HG02884 (cell line): ENCODE measurements around the gene IRS2.

Experiments
- ATAC-seq: cut with Tn5 transposase; IDR thresholded peaks from one replicate; pipeline ENCODE4 v1.9.1; 2021; ENCODE audit warnings: mild to moderate bottlenecking, moderate library complexity; ENCODE audit not compliant: unreplicated experiment

IRS2 gene

DNA sequence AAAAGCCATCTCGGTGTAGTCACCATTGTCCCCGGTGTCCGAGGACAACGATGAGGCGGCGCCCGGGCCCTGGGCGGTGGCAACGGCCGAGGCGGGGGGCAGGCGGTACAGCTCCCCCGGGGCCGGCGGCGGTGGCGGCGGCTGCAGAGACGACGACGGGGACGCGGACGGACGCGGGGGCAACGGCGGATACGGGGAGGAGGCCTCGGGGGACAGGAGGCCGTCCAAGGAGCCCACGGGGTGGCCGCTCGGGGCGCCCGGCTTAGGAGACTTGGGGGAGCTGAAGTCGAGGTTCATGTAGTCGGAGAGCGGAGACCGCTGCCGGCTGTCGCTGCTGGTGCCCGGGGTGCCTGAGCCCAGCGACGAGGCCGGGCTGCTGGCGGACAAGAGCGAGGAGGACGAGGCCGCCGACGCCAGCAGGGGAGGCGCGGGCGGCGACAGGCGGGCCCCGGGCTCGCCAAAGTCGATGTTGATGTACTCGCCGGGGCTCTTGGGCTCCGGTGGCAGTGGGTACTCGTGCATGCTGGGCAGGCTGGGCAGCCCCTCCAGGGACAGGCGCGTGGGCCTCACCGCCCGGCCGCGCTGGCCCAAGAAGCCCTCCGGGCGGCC is 3.5 kb downstream of the IRS2 start:
- ATAC-seq, result no peak

DNA sequence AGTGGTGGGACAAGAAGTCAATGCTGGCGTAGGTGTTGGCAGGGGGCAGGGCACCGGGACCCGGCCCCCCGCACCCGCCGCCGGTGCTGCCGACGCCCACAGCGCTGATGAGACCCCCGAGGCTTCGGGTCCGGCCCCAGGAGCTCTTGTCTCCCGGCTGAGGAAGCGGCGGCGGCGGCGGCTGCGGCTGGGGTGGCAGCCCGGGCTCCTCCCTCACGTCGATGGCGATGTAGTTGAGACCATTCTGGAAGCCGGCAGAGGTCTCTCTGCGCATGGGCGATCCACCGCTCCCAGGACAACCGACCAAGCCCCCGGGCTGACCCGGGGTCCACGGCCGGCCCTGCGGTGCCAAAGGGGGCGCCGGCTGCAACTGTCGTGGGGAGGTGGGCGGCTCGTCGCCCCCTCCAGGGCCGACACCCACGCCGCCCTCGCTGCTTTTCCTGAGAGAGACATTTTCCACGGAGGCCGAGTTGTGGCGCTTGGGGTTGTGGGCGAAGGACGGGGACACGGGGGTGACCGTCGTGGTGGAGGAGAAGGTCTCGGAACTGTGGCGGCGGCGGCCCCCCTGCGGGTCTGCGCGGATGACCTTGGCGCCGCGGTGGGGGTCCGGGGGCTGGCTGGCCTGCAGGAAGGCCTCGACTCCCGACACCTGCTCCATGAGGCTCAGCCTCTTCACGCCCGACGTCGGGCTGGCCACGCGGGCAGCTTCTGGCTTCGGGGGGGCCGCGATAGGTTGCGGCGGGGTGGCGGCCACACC is 4.1 kb downstream of the IRS2 start:
- ATAC-seq, result no peak

DNA sequence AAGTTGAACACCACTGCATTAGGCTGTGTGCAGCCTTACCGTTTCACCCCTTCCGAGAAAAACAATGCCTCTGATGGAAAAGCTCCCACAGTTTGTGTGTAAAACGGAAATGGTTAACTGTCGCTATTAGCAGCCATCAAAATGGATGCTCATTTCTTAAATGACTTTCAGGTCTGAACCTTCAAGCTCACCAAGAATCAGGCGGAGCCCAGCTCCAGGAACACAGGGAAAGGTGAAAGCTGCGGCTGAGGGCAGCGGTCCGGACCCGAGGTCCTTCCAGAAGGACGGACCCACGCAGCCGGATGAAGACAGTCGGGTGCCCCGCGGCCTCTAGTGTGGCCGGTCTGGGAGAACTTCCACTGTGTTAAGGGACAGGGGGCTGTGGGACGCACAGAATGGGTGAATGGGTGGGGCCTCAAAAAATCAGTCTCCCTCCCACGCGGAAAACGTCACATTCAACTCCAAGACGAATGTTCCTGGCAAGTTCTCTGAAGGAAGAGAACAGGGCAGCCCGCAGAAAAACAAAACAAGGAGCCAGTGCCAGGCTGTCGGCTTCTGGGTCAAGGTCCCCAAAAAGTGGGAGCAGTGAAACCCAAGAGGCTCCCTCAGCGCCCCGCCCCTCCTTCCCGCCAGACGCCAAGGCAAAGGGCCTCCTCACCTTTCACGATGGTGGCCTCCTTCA is 4.9 kb downstream of the IRS2 start:
- ATAC-seq, result no peak

DNA sequence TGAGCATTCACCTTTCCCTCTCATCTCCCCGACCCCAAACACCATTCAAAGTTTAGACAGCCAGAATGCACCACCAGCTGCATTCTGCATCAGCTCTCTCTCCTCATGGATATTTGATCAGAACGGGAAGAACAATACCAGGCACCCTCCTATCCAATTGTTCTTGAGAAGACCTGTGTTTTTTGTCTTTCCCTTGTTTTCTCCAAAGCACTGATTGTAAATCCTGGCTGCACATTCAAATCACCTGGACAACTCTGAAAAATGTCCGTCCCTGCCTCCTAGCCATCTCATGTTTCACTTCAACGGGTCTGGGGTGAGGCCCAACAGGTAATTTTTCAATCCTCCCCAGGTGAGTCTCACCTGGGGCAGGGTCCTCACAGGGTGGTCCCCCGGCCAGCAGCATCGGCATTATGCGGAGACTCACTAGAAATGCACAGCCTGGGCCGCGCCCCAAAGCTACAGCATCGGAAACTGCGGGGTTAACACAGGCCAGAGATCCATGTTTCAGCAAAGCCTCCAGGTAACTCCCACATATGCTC is 5.5 kb downstream of the IRS2 start:
- ATAC-seq, result no peak

DNA sequence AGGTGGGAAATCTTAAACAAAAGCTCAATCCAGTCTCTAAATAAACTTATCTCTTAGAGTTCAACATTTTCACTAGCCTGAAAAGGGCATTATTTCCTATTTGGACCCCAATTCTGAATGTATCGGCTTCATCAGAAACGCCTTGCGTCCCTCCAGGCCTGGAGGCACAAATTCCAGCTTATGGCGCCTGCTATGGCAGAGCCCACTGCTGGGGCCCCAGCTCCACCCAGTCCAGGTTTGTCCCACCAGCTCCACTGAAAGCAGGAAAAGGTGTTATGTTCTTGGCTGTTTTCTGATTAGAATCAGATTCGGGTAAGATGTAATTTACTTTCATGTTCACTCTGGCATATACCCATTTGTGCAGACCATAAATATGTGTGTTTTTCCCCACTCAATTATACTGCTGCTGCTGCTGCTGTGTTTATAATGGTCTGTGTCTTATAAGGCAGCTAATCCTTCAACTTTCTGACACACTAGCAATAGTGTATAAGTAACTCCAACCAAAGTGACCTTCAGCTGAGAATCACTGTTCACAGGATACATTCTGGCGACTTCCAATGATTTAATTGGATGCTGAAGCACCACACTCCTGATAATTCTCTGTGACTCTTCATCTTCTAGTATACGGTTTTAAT is 6.4 kb downstream of the IRS2 start:
- no peak for ATAC-seq

DNA sequence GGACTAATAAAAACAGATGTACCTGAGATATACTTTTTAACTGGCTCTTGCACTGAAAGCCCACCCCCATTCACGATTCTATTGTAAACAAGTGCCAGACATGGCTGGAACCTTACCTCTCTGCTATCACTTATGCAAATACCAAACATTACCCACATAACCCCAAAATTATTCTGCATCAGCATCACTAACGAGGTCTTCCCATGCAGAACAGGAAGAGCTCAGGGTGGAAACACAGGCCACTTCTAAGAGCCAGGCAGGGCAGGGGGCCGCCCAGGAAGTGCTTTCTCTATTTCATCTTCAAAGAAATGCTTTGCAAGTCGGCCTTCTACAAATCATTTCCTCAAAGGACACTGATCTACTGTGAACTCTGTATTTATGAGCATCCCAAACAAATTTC is 7.3 kb downstream of the IRS2 start:
- no peak for ATAC-seq

DNA sequence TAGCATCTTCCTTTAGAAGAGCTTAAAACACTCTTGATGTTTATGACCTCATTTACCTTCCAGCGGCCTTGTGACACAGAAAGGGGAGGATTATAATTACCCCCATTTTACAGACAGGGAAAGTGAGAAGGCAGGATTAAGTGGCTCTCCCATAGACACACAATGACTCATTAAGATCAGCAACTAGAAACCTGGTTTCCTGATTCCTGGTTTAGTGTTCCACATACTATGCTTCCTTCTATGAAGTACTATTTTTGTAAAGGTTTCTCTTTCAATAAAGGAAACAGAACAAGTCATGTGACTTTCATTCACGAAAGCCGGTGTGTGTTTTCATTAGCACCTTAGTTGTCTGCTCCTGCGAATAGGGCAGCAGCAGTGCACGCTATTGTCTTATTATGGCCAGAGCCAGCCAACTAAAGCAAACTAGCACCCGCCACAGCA is 8.3 kb downstream of the IRS2 start:
- no peak for ATAC-seq

DNA sequence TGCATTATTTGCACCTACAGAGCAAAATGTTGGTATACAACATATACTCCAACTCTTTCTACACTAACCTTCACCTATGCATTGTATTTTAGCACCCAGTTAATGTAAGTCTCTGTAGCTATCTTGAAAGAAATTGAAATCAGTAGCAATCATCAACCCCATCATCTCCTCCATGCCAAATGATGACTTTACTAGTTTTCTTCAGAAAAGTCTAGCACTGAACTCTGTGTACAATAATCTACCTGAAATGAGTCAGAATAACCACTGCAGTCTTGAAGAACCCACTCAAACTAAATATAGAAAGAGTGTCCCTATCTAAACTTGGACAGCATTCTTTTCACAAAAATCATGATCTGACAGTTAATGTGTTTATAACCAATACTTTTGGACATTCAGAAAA is 9.8 kb downstream of the IRS2 start:
- no peak for ATAC-seq

DNA sequence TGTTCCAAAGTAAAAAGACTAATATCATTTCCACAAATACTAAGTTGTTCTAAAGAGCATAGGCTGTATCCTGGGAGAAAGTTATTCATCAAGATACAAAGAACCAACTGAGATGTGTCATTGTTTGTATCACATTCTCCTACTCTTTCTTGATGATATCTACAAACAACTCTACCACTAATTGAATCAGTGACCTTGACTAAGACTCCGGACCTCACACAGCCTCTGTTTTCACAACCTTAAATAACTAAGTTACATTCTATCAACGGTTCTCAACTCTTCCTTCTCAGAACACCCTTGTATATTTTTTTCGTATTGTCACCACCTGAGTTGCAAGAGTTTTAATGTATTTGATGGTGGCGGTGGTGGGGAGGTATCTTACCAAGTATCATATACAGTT is 12.6 kb downstream of the IRS2 start:
- no peak for ATAC-seq

DNA sequence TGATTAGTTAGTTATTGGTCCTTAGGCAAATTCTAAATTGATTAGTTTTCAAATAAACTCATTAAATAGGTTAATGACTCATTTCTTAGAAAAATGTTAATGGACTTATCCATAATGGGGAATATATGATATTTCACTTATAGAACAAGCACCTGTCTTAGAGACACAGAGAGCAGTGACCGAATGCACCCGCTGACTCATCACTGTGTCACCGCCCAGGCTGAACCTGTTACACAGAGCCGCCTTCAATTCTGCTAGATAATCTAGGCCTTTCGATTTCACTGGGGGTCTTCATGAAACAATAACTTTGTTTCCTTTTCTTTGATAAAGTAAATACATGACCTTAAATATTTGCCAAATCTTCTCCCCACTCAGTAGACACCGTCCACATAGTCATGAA is 13.1 kb downstream of the IRS2 start:
- no peak for ATAC-seq

DNA sequence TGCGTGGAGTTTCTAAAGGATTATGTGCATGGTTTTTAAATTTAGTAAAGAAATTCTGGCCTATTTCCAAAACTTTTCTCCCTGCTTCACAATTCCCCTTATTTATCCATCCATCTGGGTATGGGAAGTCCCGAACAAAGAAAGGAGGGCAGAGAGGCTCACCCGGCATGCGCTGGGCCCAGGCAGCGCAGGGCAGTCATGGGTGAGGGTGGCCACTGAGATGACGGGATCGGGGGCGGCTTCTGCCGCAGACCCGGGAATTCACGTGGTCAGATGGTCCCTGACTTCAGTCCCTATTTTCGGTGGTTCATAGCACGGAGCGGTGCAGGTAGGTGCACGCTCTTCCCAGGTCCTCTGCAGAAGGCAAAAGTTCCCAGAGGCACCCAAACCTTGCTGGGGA is 14.5 kb downstream of the IRS2 start:
- ATAC-seq, result no peak

DNA sequence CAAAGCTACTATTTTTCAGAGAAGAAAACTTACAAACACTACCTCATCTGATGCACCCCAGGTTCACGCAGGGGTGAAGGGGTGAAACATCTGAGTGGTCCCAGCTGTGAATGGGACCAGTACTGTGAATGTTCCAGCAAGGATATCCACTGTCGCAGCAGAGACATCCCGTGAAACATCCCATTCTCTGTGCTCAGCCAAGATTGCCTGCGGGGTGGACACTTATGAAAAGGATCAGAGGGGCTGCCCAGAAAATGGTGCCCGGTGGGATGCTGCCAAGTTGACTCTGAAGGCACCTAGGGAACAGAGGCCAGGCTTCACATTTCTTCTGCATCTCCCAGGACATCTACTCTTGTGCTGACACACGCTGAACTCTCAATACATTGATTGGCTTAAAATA is 15.9 kb downstream of the IRS2 start:
- no peak for ATAC-seq

DNA sequence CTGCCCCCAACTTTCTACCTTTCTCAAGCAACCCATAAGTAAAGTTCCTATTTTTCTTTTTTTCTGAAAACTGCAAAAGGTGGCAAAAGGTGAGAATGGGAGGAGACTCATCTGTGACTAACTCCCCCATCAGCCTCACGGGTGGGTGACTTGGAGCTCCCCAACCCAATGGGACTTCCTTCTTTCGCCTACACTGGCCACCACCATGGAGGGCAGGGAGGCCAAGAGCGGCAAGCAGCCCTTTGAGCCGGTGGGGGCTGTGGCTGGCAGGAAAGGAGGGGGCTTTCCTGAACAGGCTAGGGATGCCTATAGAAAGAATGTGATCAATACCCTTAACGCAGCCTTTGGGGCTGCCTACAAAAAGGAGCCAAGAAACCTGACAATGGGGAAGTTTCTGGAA is 16.5 kb downstream of the IRS2 start:
- ATAC-seq, result no peak

DNA sequence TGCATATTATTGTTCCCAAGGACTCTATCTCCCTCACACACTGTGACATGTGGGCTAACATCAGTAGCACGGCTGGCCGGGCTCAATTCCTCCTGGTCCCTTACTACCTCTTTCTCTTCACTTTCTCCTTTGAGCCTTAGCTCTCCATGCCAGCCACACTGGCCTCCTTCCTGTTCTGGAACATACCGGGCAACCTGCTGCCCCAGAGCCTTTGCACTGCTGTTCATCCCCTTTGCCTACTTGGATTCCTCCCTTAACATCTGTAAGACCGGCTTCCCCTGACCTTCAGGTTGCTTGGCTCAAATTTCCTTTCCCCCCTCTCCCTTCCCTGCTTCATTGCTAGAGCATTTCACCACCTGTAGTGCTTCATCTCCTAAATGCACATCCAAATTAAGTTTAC is 17.1 kb downstream of the IRS2 start:
- ATAC-seq, result no peak

DNA sequence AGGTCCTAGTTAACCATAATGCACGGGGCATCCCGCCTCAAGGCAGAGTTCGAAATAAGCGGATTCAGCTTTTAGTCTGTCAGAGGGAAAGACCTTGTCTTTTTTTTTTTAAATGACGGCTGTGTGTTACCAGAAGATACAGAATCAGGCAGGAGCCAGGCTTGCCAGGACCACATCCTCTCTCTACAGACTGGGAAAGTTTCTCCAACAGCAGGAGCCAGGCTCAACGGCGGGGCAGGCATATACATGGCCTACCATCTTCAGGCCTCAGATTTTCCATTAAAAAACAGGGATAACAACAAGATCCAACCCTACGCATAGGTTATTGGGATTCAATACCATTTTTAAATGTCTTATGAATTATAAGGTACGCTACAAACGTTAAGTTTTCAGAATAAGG is 17.8 kb downstream of the IRS2 start:
- ATAC-seq, result no peak

DNA sequence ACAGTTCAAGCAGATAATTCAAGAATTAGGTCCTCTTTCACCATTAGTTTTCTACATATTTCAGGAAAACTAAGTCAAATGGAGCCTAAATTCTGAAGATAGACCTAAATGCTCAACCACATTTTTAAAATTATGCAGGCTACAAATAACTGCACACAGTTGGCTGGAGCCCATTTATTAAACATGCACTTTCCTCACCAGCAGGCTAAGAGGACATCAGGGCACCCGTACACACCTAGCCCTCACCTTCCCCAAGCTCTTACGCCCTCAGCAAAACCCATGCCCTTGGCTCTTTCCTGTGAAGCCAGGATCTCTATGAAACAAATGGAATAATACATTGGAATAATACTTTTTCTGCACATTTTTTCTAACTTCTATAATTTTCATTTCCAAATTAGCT is 18.2 kb downstream of the IRS2 start:
- no peak for ATAC-seq

DNA sequence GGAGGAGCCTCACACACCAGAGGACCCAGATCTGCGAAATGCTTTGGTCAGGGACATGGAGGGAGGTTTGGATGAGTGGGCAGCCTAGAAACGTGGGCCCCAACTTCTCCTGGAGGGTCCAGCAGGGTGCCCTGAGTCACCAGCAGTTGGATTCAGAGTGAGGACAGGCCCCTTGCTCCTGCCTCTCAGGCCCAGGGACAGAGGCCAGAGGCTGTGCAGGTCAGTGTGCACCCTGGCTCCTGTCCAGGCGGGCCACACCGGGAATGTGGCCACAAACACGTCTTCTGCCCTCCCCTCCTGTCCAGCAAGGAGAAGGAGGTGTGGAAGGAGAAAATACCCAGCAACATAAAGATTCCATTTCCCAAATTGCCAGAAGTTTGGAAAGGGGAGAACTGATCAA is 19.4 kb downstream of the IRS2 start:
- ATAC-seq, result no peak

DNA sequence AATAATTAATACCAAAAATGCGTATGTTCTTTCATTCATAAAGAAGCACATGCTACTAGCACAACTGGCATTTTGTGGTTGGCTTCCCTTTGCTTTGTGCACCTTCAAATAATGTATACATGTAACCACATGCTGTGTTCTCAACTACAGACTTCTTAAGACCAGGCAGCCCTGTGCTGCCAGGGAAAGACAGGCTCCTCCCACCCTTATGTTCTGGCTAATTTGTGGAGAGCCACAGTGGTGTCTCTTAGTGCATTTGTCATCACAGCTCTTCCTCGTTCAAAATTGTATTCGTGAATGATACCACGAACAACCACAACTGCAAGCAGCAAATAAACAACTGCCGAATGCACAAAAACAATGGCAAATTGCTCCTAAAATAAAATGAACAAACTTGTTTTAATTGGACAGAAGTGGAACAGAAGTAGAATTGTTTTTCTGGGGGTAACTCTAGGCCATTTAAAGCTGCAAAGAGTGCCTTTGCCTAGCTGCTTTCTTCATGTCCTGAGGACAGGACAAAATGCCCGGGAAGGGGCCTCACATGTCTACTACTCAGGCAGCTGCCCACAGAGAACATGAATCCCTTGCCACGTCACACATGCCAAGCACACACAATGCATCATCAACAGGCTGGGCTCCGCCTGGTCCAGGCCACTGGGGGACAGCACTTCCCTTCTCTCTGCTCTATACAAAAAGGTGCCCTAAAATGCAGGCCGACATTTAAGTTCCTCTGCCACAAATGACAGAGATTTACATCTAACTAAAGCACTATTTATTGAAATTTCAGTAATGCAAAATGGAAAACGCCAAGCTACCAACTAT is 21.7 kb downstream of the IRS2 start:
- ATAC-seq, result no peak

DNA sequence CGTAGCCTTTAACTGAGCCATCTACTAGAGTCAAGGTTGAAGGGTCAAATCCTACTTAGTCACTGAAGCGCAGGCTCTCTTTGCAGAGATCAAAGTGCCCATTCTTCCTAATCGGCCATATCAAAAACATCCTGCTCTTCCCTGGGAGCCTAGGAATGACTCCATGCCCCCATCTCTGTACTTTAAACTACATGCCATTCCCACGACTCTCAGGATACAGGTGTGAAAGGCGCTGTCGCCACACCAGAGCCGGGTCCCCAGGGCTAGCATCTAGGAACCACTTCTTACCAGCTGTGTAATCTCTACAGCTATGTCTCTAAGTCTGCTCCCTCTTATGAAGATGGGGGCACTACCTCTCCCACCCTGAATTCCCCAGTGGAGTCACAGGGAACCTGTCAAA is 22.3 kb downstream of the IRS2 start:
- no peak for ATAC-seq

DNA sequence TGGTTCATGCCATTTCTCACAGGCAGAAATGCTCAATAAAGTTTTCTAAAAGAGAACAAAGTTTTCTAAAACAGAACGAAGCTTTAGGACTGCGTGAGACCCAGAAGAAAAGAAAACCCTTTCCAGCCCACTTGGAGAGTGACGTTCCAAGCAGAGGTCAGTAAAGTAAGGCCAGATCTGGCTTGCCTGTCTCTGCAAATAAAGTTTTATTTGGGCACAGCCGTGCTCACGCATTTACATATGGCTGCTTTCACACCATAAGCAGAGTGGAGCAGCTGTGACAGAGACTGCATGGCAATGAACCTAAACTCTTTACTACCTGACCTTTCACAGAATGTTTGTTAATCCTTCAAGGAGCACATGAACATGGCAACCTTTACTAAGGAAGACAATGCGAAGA is 23.6 kb downstream of the IRS2 start:
- no peak for ATAC-seq

DNA sequence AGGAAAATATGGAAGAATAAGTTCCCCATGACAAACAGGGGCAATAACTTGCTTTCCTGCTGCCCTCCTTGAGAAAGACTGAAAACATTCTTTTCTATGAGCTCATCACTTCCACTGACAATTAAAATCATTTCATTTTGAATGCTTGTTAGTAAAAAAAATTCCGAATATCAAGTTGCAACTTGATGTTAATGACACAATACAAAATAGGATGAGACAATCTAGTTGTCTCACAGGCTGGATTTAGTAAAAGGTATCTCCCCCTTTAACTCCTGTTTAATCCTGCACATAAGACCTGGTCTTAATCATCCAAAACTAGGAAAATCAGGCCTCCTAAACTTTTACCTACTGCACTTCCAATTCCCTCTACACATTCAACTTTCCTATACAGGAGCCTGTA is 24.7 kb downstream of the IRS2 start:
- no peak for ATAC-seq
